DMS114 treated with DMSO at 0.1 percent for 48 hours (cell line): ENCODE data around the gene FBXL14.
"Not testable (repeated sequence)": the region's sequence is repeated elsewhere in the genome, so short reads cannot be mapped to it uniquely, and the experiment has no call there.

ENCODE experiments used
- DNase-seq: peaks from one replicate; lab custom pipeline; 2025; ENCODE audit not compliant: unreplicated experiment; lab: John Stamatoyannopoulos, UW

FBXL14 gene

GRCh38 chr12:1619587-1619986 is 25.2 kb upstream of the FBXL14 start:
- DNase-seq: no peak

- no peak for DNase-seq
Observed at GRCh38 chr12:1619159-1619558, 24.8 kb upstream of the FBXL14 start.

GRCh38 chr12:1618489-1618888 is 24.1 kb upstream of the FBXL14 start:
- DNase-seq: no peak

DNA sequence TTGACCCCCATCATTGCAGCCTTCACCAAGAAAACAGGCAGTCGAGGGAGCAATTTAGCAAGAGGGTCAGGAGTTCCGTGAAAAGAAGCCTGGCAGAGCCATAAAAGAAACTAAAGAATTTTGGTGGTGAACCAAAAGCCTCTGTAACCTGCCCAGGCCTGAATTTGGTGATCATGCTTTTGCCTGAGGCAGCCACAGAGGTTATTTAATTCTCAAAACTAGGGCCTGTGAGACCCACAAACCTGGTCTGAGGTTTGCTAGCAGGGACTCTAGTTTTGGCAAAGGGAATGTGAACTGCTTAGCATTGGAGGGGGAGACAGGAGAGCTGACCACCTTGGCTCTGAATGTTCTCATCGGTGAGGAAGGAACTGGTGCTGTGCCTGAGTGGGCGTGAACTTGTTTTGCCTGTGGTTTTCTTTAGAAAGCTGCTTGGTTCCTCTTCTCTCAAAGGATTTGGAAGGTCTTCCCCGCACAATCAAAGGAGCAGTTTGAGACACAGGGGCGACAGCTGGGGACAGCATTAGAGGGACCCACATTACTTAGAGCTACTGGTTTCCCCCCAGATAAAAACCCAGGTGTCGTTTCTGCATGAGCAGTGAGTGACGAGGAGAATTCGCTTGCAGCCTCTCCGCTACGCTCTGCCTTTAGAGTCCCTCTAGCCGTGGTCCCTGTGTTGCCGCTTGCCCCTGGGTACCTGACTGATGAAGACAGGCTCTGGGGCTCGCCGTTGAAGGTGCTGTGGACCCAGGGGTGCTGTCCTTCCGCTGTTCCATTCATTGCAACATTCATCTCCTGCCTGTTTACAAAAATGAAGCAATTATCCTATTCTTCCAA is 22.1 kb upstream of the FBXL14 start:
- DNase-seq: no peak

GRCh38 chr12:1614360-1614759 is 20.0 kb upstream of the FBXL14 start:
- DNase-seq: no peak

DNA sequence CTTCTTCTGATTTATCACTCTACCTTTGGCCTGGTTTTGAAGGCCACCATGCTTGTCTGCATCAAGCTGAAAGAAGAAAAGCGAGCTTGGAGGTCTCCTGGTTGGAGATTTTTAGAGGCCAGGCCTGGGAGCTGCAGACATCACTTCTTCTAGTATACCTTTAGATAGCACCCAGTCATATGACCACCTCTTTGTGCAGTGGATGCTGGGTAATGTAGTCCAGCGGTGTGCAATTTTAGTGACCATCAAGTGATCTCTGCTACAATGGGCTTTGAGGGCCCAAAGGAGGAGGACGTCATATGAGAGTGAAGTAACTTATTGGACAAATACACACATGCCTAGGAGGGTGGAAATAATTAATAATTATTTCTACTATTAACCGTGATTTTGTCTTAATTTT is 19.5 kb upstream of the FBXL14 start:
- no peak for DNase-seq

DNA sequence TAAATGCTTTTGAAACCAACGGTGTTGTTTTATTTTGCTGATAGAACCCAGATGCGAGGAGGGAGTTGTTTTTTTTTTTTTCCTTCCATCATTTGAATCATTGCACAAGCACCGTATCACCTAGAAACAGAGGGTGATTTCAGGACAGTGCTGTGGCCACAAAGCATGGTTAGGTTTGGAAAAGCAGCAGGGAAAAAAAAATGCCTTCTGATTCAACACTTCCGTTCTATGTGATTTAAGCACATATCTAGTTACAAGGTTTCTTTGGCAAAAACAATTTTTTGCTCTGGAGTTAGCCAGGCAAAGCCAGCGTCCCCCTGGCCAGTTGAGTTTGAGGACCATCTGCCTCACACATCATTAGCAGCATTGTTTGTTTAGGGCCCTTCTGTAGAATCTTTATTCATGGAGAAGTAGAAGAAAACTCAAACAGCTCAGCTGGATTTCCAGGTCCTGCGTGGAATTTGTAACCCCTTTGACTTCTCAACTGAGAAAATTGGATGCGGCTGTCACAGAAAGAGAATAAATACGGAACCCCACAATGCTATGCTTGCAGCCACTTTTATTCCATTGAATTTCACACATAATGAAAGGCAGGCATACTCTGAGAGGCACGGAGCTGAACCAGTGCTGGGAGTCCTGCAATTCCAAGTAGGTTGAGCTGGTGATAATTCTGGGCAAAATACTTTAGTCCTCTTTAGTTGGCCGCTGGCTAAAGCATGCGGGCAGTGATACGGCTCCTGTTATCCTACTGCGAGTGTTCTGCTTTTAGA is 17.6 kb upstream of the FBXL14 start:
- no peak for DNase-seq

DNA sequence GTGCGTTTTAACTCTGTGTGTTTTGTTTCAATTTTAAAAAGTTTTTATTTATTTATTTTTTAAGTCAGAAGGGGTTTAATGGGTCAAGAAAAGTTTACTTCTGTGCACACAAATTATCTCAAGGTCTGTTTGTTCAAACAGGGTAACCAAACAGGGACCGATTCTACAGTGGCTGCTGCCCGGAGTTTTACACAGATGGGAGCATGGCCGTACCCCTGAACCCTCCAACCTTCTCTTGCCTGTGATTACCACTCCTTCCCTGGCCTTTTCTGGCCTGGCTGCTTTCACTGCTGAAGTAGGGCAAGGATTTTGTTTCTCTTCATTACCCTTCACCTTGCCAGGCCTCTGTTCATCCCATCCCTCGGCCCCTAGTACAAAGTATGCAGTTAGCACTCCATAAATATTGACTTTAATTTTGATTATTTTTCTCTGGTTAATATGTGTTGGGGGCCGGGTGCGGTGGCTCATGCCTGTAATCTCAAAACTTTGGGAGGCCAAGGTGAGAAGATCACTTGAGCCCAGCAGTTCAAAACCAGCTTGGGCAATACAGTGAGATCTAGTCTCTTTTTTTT is 15.8 kb upstream of the FBXL14 start:
- no peak for DNase-seq

DNA sequence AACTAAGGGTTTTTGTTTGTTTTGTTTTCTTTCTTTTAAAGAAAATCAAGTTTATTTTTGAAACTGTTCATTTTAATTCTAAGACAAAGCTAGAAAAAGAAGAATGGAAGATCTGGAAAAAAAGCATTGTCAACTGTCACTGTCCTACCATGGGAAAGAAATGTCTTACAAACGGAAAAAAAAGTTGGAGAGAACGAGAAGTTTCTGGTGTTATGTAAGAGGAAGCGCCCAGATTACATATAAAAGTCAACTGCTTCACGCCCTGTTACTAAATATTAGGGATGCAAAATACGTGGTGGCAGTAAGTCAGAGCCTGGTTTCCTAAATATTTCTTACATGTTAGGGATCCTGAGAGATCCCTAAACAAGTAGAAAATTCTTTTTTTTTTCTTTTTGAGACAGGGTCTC is 14.3 kb upstream of the FBXL14 start:
- no peak for DNase-seq

DNA sequence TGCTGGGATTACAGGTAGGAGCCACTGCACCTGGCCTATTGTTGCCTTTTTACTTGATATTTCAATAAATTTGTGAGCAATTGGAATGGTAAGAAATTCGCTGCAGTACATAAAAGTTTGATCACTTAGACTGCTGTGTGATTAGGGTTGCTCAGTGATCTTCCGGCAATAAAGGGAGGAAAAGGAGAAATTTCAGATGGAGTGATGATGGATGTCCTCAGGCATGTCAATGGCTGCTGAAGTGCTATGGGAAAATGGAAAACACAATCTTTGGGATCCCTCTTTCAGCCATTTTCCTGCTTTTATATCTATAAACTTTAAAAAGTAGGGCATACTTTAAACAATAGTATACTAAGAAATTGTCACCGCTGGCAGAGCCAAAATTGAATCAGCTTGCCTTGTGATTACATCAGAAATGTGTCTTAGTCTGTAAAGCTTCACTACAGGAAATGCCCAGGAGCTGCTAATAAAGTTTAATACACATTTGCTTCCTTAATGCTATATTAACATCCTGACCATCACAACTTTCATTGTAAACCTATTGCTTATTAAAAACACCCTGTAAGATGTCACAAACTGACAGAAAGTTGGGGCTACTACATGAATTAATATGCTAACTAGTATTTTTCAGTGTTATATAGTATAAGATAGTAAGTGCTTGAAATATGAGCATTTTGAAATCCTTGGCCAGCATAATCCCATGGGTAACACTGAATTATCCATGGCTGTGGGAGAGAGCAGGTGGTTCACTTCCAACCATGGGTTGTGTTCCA is 13.7 kb upstream of the FBXL14 start:
- no peak for DNase-seq

GRCh38 chr12:1606021-1606622 is 11.7 kb upstream of the FBXL14 start:
- DNase-seq: no peak

- peak; percentile 71 for DNase-seq
Observed at GRCh38 chr12:1605129-1606020, 11.0 kb upstream of the FBXL14 start.

DNA sequence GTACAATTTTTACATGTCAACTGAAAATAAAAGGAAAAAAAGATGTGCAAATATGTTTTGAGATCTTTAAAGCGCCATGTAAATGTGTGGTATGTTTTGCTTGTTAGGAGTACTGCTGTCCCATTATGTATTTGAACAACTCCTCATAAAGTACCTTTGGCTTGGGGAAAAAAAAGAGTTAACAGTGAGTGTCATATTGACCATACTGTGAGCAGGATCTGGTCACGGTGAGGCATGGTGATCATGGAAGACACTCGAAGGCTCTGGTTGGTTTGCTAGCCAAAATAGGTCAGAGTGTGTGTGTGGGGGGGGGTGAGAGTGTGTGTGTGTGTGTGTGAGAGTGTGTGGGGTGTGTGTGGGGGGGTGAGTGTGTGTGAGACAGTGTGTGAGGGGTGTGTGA is 10.1 kb upstream of the FBXL14 start:
- DNase-seq: no peak

- DNase-seq: no peak
Observed at GRCh38 chr12:1603269-1603993, 9.1 kb upstream of the FBXL14 start.

DNA sequence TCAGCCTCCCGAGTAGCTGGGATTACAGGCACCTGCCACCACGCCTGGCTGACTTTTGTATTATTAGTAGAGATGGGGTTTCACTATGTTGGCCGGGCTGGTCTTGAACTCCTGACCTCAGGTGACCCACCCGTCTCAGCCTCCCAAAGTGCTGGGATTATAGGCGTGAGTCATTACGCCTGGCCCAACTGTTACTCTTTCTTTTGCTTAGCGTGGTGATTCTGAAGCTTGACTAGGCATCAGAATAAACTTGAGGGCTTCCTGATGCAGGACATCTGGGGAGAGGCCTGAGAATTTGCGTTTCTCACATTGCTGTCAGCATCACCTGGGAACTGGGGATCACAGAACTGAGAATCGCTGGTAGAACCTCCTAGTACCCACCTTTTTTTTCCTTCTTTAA is 8.3 kb upstream of the FBXL14 start:
- not testable (repeated sequence) for DNase-seq

DNA sequence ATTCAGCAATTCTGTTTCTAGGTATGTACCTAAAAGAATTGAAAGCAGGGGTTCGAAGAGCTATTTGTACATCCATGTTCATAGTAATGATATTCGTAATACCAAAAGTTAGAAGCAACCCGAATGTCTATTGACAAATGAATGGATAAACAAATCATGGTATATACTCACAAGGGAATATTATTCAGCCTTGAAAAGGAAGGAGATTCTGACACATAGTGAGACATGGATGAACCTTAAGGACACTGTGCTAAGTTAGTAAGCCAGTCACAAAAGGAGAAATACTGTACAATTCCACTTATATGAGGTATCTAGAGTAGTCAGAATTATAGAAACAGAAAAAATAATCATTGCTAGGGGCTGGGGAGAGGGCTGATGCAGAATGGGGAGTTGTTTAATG is 4.4 kb upstream of the FBXL14 start:
- no peak for DNase-seq

GRCh38 chr12:1595690-1596347 is 1.4 kb upstream of the FBXL14 start:
- no peak for DNase-seq

DNA sequence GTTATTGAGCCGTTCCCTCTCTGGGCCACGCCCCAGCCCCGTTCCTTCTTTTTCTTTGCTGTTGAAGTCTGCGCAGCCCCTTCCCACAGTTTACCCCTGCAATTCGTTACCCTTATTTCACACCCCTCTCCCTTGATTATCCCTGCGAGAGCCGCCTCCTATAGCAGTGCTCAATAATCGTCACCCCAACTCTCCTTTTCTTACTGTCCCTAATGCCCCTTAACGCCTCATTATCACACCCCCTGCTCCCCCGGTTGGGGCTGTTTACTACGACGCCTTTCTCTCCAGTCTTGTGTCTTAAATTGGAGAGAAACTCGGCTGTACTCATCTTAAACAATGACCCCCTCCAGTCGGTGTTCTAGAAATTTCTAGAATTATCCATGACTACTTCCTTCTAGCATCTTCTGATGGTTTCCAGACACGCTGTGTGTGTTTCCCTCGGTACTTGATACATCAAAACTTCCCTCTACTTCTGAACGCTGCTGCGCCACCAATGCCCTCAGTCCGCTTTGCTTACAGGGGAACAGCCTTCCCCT is 713 bp upstream of the FBXL14 start:
- DNase-seq: no peak

- DNase-seq: peak; percentile 35
Observed at GRCh38 chr12:1594006-1594260, 448 bp downstream of the FBXL14 start.
